ENCODE measurements around the gene C1QTNF9. TPM values are rescaled to one million over a fixed set of nuclear protein-coding genes. Genes with fewer than 3 reads are reported as not detected.

C1QTNF9 gene
- total RNA-seq, 1 experiment from 2014 or later: not detected

GRCh38 chr13:24288870-24289269 is 20.5 kb upstream of the C1QTNF9 start (continued):
- TF ChIP-seq PRDM15 (CRISPR knock-in tag; IDR thresholded peaks at IDR 0.05): no peak
- no peak for TF ChIP-seq ZNF232 (CRISPR knock-in tag; IDR thresholded peaks at IDR 0.05)
- TF ChIP-seq NR1H2 (CRISPR knock-in tag; IDR thresholded peaks at IDR 0.05): no peak
- TF ChIP-seq NFATC4 (CRISPR knock-in tag; IDR thresholded peaks at IDR 0.05): no peak
- TF ChIP-seq EMX1 (CRISPR knock-in tag; IDR thresholded peaks at IDR 0.05): no peak

- ATAC-seq (no peak), DNase-seq (ENCODE audit: low spot score) (no peak)
- Mint-ChIP-seq H3K36me3 (peaks cover 30% of the 10 kb centered on the region), H3K9me3 (no peaks in the 10 kb centered on the region), H3K27me3 (ENCODE audit: low read depth) (no peaks in the 10 kb centered on the region), H3K4me3 (no peak overlapping the region), H3K4me1 (no peaks in the 10 kb centered on the region), H3K27ac (no peak overlapping the region; the same call in 1 of the 2 replicates)
- POLR2A ChIA-PET: no interaction called here
- CTCF ChIA-PET: interaction anchor here (1.6 kb wide), 1 partner anchor 330 kb away, joined by 3 read pairs; no protein-coding TSS in a partner anchor
- TF ChIP-seq FOXJ3 (CRISPR knock-in tag; IDR thresholded peaks at IDR 0.05; ENCODE audit: borderline replicate concordance): no peak
- TF ChIP-seq SMAD3 (CRISPR knock-in tag; IDR thresholded peaks at IDR 0.05; ENCODE audit: borderline replicate concordance): no peak
- no peak for TF ChIP-seq PRRX2 (CRISPR knock-in tag; IDR thresholded peaks at IDR 0.05)
- TF ChIP-seq E2F5 (CRISPR knock-in tag; IDR thresholded peaks at IDR 0.05): no peak
- no peak for TF ChIP-seq ZNF512 (CRISPR knock-in tag; IDR thresholded peaks at IDR 0.05; ENCODE audit: borderline replicate concordance)
- no peak for TF ChIP-seq ERG (CRISPR knock-in tag; IDR thresholded peaks at IDR 0.05)
- TF ChIP-seq SP1 (CRISPR knock-in tag; conservative IDR thresholded peaks at IDR 0.05): no peak
- TF ChIP-seq ARID4B (CRISPR knock-in tag; IDR thresholded peaks at IDR 0.05; ENCODE audit: borderline replicate concordance): no peak
- no peak for TF ChIP-seq AR (CRISPR knock-in tag; IDR thresholded peaks at IDR 0.05)
- TF ChIP-seq HMGXB4 (CRISPR knock-in tag; IDR thresholded peaks at IDR 0.05): no peak
- TF ChIP-seq ATF1 (CRISPR knock-in tag; IDR thresholded peaks at IDR 0.05): no peak
- TF ChIP-seq ZNF416 (CRISPR knock-in tag; IDR thresholded peaks at IDR 0.05): no peak
- TF ChIP-seq OVOL2 (CRISPR knock-in tag; IDR thresholded peaks at IDR 0.05; ENCODE audit: borderline replicate concordance): no peak
These were observed 19.0 kb upstream of the C1QTNF9 start for GRCh38 chr13:24290280-24290932.

Data from WTC11 (cell line).